DMS 273 (cell line): ENCODE measurements around the gene ITSN1.

Experiments used
- DNase-seq: peaks from one replicate; lab custom pipeline; 2025; ENCODE audit not compliant: unreplicated experiment; lab: John Stamatoyannopoulos, UW

The ITSN1 gene

GRCh38 chr21:33834801-33835500 lies 192.7 kb downstream of the ITSN1 start:
- no peak for DNase-seq

GRCh38 chr21:33835920-33836319 lies 193.6 kb downstream of the ITSN1 start:
- no peak for DNase-seq

GRCh38 chr21:33836408-33836807 lies 194.1 kb downstream of the ITSN1 start:
- no peak for DNase-seq

- no peak for DNase-seq
Observed at GRCh38 chr21:33839167-33839716, 196.9 kb downstream of the ITSN1 start.

GRCh38 chr21:33839806-33840205 lies 197.5 kb downstream of the ITSN1 start:
- DNase-seq: no peak

- DNase-seq: no peak
Observed at GRCh38 chr21:33840771-33841170, 198.5 kb downstream of the ITSN1 start.

- DNase-seq: no peak
Observed at GRCh38 chr21:33841561-33841960, 199.3 kb downstream of the ITSN1 start.

GRCh38 chr21:33843216-33843615 lies 200.9 kb downstream of the ITSN1 start:
- no peak for DNase-seq

GRCh38 chr21:33844104-33844889 lies 202.0 kb downstream of the ITSN1 start:
- no peak for DNase-seq

- DNase-seq: no peak
Observed at GRCh38 chr21:33844890-33845205, 202.5 kb downstream of the ITSN1 start.

GRCh38 chr21:33846141-33846540 lies 203.8 kb downstream of the ITSN1 start:
- DNase-seq: no peak

- DNase-seq: no peak
Observed at GRCh38 chr21:33847588-33848248, 205.4 kb downstream of the ITSN1 start.

GRCh38 chr21:33848249-33848953 lies 206.1 kb downstream of the ITSN1 start:
- no peak for DNase-seq

- DNase-seq: no peak
Observed at GRCh38 chr21:33849834-33850233, 207.5 kb downstream of the ITSN1 start.

- DNase-seq: no peak
Observed at GRCh38 chr21:33850401-33850800, 208.1 kb downstream of the ITSN1 start.

- DNase-seq: no peak
Observed at GRCh38 chr21:33850985-33851384, 208.7 kb downstream of the ITSN1 start.

- no peak for DNase-seq
Observed at GRCh38 chr21:33852485-33852884, 210.2 kb downstream of the ITSN1 start.

GRCh38 chr21:33854604-33855003 lies 212.3 kb downstream of the ITSN1 start:
- no peak for DNase-seq

- DNase-seq: no peak
Observed at GRCh38 chr21:33855190-33855589, 212.9 kb downstream of the ITSN1 start.

- DNase-seq: peak; percentile 91
Observed at GRCh38 chr21:33856893-33857527, 214.7 kb downstream of the ITSN1 start.
